ENCODE results near the gene CERS3.

Gene CERS3

GRCh38 chr15:100560323-100560722 is 31.6 kb upstream of the CERS3 start:
- H3K4me3 ChIP-seq, result no peak overlapping the region
- no peak overlapping the region for H3K4me2 ChIP-seq

GRCh38 chr15:100559330-100559729 is 30.6 kb upstream of the CERS3 start:
- Histone ChIP-seq H3K9ac (no peak overlapping the region), H3K27me3 (no peaks in the 10 kb centered on the region), H3K9me3 (peaks cover 21% of the 10 kb centered on the region), H3K36me3 (peaks cover 8% of the 10 kb centered on the region; the same call in 1 of the 2 replicates), H3K4me1 (no peaks in the 10 kb centered on the region), H3K27ac (no peak overlapping the region), H3K4me2 (no peak overlapping the region), H4K20me1 (no peaks in the 10 kb centered on the region), H3K4me3 (no peak overlapping the region)
- TF ChIP-seq Cebpa-rat (IDR thresholded peaks at IDR 0.05), result no peak

More at GRCh38 chr15:100560323-100560722, 31.6 kb upstream of the CERS3 start:
- Histone ChIP-seq H3K9me3 (peaks cover 19% of the 10 kb centered on the region), H3K9ac (no peak overlapping the region), H4K20me1 (no peaks in the 10 kb centered on the region), H3K27ac (no peak overlapping the region), H3K36me3 (peaks cover 8% of the 10 kb centered on the region; the same call in 1 of the 2 replicates), H3K4me1 (no peaks in the 10 kb centered on the region), H3K27me3 (no peaks in the 10 kb centered on the region)
- TF ChIP-seq Cebpa-rat (IDR thresholded peaks at IDR 0.05), result no peak

- TF ChIP-seq Cebpa-rat (IDR thresholded peaks at IDR 0.05), result no peak
- H3K27ac ChIP-seq, result no peak overlapping the region
- H3K4me2 ChIP-seq, result no peak overlapping the region
- H3K27me3 ChIP-seq, result no peaks in the 10 kb centered on the region
- H3K4me3 ChIP-seq, result no peak overlapping the region
- H3K9ac ChIP-seq, result no peak overlapping the region
- H3K36me3 ChIP-seq, result peaks cover 11% of the 10 kb centered on the region
- no peaks in the 10 kb centered on the region for H4K20me1 ChIP-seq
- H3K4me1 ChIP-seq, result no peaks in the 10 kb centered on the region
- peaks cover 26% of the 10 kb centered on the region for H3K9me3 ChIP-seq
Measured at GRCh38 chr15:100558771-100559254, 30.1 kb upstream of the CERS3 start.

- H3K4me3 ChIP-seq, result no peak overlapping the region
- H3K9me3 ChIP-seq, result peaks cover 53% of the 10 kb centered on the region
- H4K20me1 ChIP-seq, result no peaks in the 10 kb centered on the region
- no peaks in the 10 kb centered on the region for H3K27me3 ChIP-seq
- H3K4me1 ChIP-seq, result peaks cover 8% of the 10 kb centered on the region
- H3K36me3 ChIP-seq, result peaks cover 22% of the 10 kb centered on the region
- no peak overlapping the region for H3K9ac ChIP-seq
- no peak overlapping the region for H3K27ac ChIP-seq
- no peak overlapping the region for H3K4me2 ChIP-seq
- TF ChIP-seq Cebpa-rat (IDR thresholded peaks at IDR 0.05), result no peak
Measured at GRCh38 chr15:100553468-100553867, 24.7 kb upstream of the CERS3 start.

- no peak overlapping the region for H3K9ac ChIP-seq
- peaks cover 16% of the 10 kb centered on the region for H3K4me1 ChIP-seq
- TF ChIP-seq Cebpa-rat (IDR thresholded peaks at IDR 0.05), result no peak
- peaks cover 40% of the 10 kb centered on the region for H3K9me3 ChIP-seq
- no peak overlapping the region for H3K4me3 ChIP-seq
- H3K27ac ChIP-seq, result no peak overlapping the region
- H3K4me2 ChIP-seq, result no peak overlapping the region
- peaks cover 12% of the 10 kb centered on the region; the same call in 1 of the 2 replicates for H3K36me3 ChIP-seq
- H4K20me1 ChIP-seq, result no peaks in the 10 kb centered on the region
- H3K27me3 ChIP-seq, result no peaks in the 10 kb centered on the region
Measured at GRCh38 chr15:100547961-100548360, 19.2 kb upstream of the CERS3 start.

- Histone ChIP-seq H4K20me1 (no peaks in the 10 kb centered on the region), H3K27ac (no peak overlapping the region), H3K4me3 (no peak overlapping the region), H3K36me3 (no peaks in the 10 kb centered on the region), H3K9ac (no peak overlapping the region), H3K4me2 (no peak overlapping the region), H3K4me1 (peaks cover 16% of the 10 kb centered on the region), H3K27me3 (no peaks in the 10 kb centered on the region), H3K9me3 (peaks cover 17% of the 10 kb centered on the region)
- no peak for TF ChIP-seq Cebpa-rat (IDR thresholded peaks at IDR 0.05)
Measured at GRCh38 chr15:100544946-100545345, 16.2 kb upstream of the CERS3 start.

- Histone ChIP-seq H3K9me3 (peaks cover 14% of the 10 kb centered on the region), H3K36me3 (no peaks in the 10 kb centered on the region), H3K9ac (no peak overlapping the region), H3K4me1 (peaks cover 11% of the 10 kb centered on the region), H3K27ac (no peak overlapping the region), H3K4me3 (no peak overlapping the region), H3K4me2 (no peak overlapping the region), H3K27me3 (no peaks in the 10 kb centered on the region), H4K20me1 (no peaks in the 10 kb centered on the region)
- TF ChIP-seq Cebpa-rat (IDR thresholded peaks at IDR 0.05), result no peak
Measured at GRCh38 chr15:100544338-100544841, 15.6 kb upstream of the CERS3 start.

GRCh38 chr15:100542290-100542689 is 13.5 kb upstream of the CERS3 start:
- no peak overlapping the region for H3K4me3 ChIP-seq
- no peak overlapping the region for H3K4me2 ChIP-seq
- H3K4me1 ChIP-seq, result peaks cover 10% of the 10 kb centered on the region
- no peaks in the 10 kb centered on the region for H3K27me3 ChIP-seq
- H3K9me3 ChIP-seq, result peaks cover 29% of the 10 kb centered on the region
- TF ChIP-seq Cebpa-rat (IDR thresholded peaks at IDR 0.05), result no peak
- H3K27ac ChIP-seq, result no peak overlapping the region
- H3K9ac ChIP-seq, result no peak overlapping the region
- no peaks in the 10 kb centered on the region for H4K20me1 ChIP-seq
- H3K36me3 ChIP-seq, result no peaks in the 10 kb centered on the region

GRCh38 chr15:100537331-100537730 is 8.6 kb upstream of the CERS3 start:
- Histone ChIP-seq H3K9me3 (peaks cover 16% of the 10 kb centered on the region), H3K27me3 (no peaks in the 10 kb centered on the region), H3K4me2 (peak overlapping the region; percentile 33; the same call in 1 of the 2 replicates), H3K27ac (no peak overlapping the region), H3K4me3 (no peak overlapping the region), H3K36me3 (no peaks in the 10 kb centered on the region), H3K4me1 (peaks cover 16% of the 10 kb centered on the region), H3K9ac (no peak overlapping the region), H4K20me1 (no peaks in the 10 kb centered on the region)
- TF ChIP-seq Cebpa-rat (IDR thresholded peaks at IDR 0.05), result no peak

GRCh38 chr15:100536733-100537132 is 8.0 kb upstream of the CERS3 start:
- no peak overlapping the region for H3K9ac ChIP-seq
- no peaks in the 10 kb centered on the region for H4K20me1 ChIP-seq
- no peak for TF ChIP-seq Cebpa-rat (IDR thresholded peaks at IDR 0.05)
- no peak overlapping the region for H3K27ac ChIP-seq
- H3K27me3 ChIP-seq, result no peaks in the 10 kb centered on the region
- no peaks in the 10 kb centered on the region for H3K36me3 ChIP-seq
- peak overlapping the region; percentile 33; the same call in 1 of the 2 replicates for H3K4me2 ChIP-seq
- H3K4me3 ChIP-seq, result no peak overlapping the region
- peaks cover 16% of the 10 kb centered on the region for H3K9me3 ChIP-seq
- H3K4me1 ChIP-seq, result peaks cover 16% of the 10 kb centered on the region

GRCh38 chr15:100533886-100534285 is 5.1 kb upstream of the CERS3 start:
- H3K36me3 ChIP-seq, result no peaks in the 10 kb centered on the region
- no peak overlapping the region for H3K4me2 ChIP-seq
- H4K20me1 ChIP-seq, result no peaks in the 10 kb centered on the region
- no peak overlapping the region for H3K9ac ChIP-seq
- no peak overlapping the region for H3K4me3 ChIP-seq
- H3K27me3 ChIP-seq, result no peaks in the 10 kb centered on the region
- H3K9me3 ChIP-seq, result peaks cover 11% of the 10 kb centered on the region
- H3K4me1 ChIP-seq, result peaks cover 16% of the 10 kb centered on the region
- H3K27ac ChIP-seq, result no peak overlapping the region
- TF ChIP-seq Cebpa-rat (IDR thresholded peaks at IDR 0.05), result no peak
